ENCODE data around the gene PRKCZ.

Gene PRKCZ

GRCh38 chr1:2073382-2074230 lies 23.4 kb downstream of the PRKCZ start:
- Histone ChIP-seq H3K4me1 (ENCODE audit: insufficient read depth, low read length) (no peaks in the 10 kb centered on the region), H3K36me3 (ENCODE audit: insufficient read depth, low read length) (no peaks in the 10 kb centered on the region), H3K4me3 (ENCODE audit: low read depth in 1 of 2, low read length in 2 of 2) (peak overlapping the region in 1 of 2 donors; percentile 27), H3K27ac (ENCODE audit: low read depth, low read length) (no peak overlapping the region), H3K27me3 (ENCODE audit: control insufficient read depth in 1 of 2, insufficient read depth in 2 of 2, low read length in 2 of 2) (peaks cover 0 to 43% of the 10 kb centered on the region in 2 donors), H3K9me3 (ENCODE audit: low read length) (peaks cover 6% of the 10 kb centered on the region), H3K9ac (ENCODE audit: low read length) (no peak overlapping the region)

- H3K27ac ChIP-seq (ENCODE audit: low read depth, low read length), result no peak overlapping the region
Observed at GRCh38 chr1:2074396-2074795, 24.2 kb downstream of the PRKCZ start.

DNA sequence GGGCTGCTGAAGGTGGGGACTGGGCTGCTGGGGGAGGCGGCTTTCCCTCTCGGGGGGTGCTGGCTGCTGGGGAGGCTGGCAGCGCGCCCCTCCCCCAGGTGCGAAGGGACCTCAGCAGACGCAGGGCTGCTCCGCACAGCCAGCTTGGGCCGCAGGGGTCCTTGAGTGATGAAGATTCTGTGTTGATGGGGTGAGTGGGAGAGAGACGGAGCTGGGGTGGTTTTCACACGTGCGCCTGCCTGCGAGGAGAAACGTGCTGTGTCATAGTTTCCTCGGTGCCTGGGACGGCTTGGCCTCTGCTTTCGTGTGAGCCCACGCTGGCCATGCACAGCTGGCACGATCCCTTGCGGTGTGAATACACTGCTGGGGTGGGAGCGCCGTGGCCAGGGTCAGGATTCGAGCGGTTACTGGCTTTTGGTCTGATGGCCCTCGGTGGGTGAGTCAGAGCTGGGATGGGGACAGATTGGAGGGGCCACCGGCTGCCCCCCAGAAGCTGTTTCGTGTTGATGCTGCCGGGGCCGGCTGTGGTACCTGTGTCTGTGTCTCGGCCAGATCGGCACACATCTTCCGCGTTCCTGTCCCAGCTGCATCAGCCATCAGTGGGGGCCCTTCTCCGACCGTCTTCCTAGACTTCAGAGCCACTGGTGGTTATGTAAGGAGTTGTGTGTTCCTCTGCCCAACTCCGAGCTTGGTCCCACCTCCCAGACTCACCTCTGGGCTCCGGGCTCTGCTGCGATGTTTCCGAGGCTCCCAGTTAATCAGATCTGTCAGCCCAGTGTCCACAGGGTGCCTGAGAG lies 24.9 kb downstream of the PRKCZ start:
- H3K9ac ChIP-seq (ENCODE audit: low read length), result no peak overlapping the region
- H3K27me3 ChIP-seq (ENCODE audit: control insufficient read depth in 1 of 2, insufficient read depth in 2 of 2, low read length in 2 of 2), result peaks cover 0 to 32% of the 10 kb centered on the region in 2 donors
- no peak overlapping the region for H3K4me3 ChIP-seq (ENCODE audit: low read depth in 1 of 2, low read length in 2 of 2)
- H3K4me1 ChIP-seq (ENCODE audit: insufficient read depth, low read length), result no peaks in the 10 kb centered on the region
- H3K9me3 ChIP-seq (ENCODE audit: low read length), result peaks cover 12% of the 10 kb centered on the region
- no peaks in the 10 kb centered on the region for H3K36me3 ChIP-seq (ENCODE audit: insufficient read depth, low read length)
- no peak overlapping the region for H3K27ac ChIP-seq (ENCODE audit: low read depth, low read length)

More at GRCh38 chr1:2074396-2074795, 24.2 kb downstream of the PRKCZ start:
- Histone ChIP-seq H3K9me3 (ENCODE audit: low read length) (peaks cover 9% of the 10 kb centered on the region), H3K4me3 (ENCODE audit: low read depth in 1 of 2, low read length in 2 of 2) (no peak overlapping the region), H3K4me1 (ENCODE audit: insufficient read depth, low read length) (no peaks in the 10 kb centered on the region), H3K36me3 (ENCODE audit: insufficient read depth, low read length) (no peaks in the 10 kb centered on the region), H3K9ac (ENCODE audit: low read length) (no peak overlapping the region), H3K27me3 (ENCODE audit: control insufficient read depth in 1 of 2, insufficient read depth in 2 of 2, low read length in 2 of 2) (peaks cover 0 to 40% of the 10 kb centered on the region in 2 donors)

GRCh38 chr1:2076826-2077225 lies 26.6 kb downstream of the PRKCZ start:
- Histone ChIP-seq H3K27me3 (ENCODE audit: control insufficient read depth in 1 of 2, insufficient read depth in 2 of 2, low read length in 2 of 2) (peaks cover 0 to 23% of the 10 kb centered on the region in 2 donors), H3K9me3 (ENCODE audit: low read length) (peaks cover 12% of the 10 kb centered on the region), H3K9ac (ENCODE audit: low read length) (no peak overlapping the region), H3K36me3 (ENCODE audit: insufficient read depth, low read length) (no peaks in the 10 kb centered on the region), H3K27ac (ENCODE audit: low read depth, low read length) (no peak overlapping the region), H3K4me3 (ENCODE audit: low read depth in 1 of 2, low read length in 2 of 2) (no peak overlapping the region), H3K4me1 (ENCODE audit: insufficient read depth, low read length) (no peaks in the 10 kb centered on the region)

- Histone ChIP-seq H3K4me3 (ENCODE audit: low read depth in 1 of 2, low read length in 2 of 2) (no peak overlapping the region), H3K9me3 (ENCODE audit: low read length) (peaks cover 12% of the 10 kb centered on the region), H3K4me1 (ENCODE audit: insufficient read depth, low read length) (no peaks in the 10 kb centered on the region), H3K9ac (ENCODE audit: low read length) (no peak overlapping the region), H3K36me3 (ENCODE audit: insufficient read depth, low read length) (no peaks in the 10 kb centered on the region), H3K27me3 (ENCODE audit: control insufficient read depth in 1 of 2, insufficient read depth in 2 of 2, low read length in 2 of 2) (peaks cover 0 to 17% of the 10 kb centered on the region in 2 donors), H3K27ac (ENCODE audit: low read depth, low read length) (no peak overlapping the region)
Observed at GRCh38 chr1:2078170-2078569, 28.0 kb downstream of the PRKCZ start.

DNA sequence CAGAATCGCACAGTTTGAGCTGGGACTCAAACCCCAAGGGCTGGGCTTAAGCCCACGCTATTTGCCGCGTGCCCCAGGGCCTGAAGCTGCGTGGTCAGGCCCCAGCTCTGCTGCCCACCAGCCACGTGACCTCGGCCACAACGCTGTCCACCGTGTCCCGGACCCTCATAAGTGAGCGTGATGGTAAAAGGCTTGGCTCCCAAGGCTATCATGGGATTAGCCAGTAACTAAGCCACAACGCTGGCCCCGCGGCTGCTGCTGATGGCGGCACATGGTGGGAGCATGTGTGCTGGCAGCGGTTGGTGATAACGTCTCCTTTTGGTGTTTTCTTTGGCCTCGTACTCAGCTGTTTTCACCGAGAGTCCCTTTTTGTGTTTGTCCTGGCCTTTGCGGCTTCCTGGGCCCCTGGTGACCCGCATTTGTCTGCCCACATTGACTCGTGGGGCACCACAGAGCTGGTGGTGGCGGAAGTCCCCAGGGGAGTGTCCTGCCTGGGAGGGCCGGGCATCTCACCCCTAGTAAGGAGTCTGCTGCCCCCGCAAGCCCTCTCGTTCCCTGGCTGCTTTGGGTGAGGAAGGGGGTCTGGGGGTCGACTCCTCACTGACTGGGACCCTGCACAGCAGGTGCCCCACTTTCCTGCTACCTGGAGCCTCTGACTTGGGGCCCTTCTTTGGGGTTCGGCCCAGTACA lies 29.3 kb downstream of the PRKCZ start:
- peaks cover 12% of the 10 kb centered on the region for H3K9me3 ChIP-seq (ENCODE audit: low read length)
- no peaks in the 10 kb centered on the region for H3K36me3 ChIP-seq (ENCODE audit: insufficient read depth, low read length)
- H3K4me3 ChIP-seq (ENCODE audit: low read depth in 1 of 2, low read length in 2 of 2), result no peak overlapping the region
- peaks cover 0 to 10% of the 10 kb centered on the region in 2 donors for H3K27me3 ChIP-seq (ENCODE audit: control insufficient read depth in 1 of 2, insufficient read depth in 2 of 2, low read length in 2 of 2)
- H3K4me1 ChIP-seq (ENCODE audit: insufficient read depth, low read length), result no peaks in the 10 kb centered on the region
- H3K9ac ChIP-seq (ENCODE audit: low read length), result no peak overlapping the region
- no peak overlapping the region for H3K27ac ChIP-seq (ENCODE audit: low read depth, low read length)

- H3K4me3 ChIP-seq (ENCODE audit: low read depth in 1 of 2, low read length in 2 of 2), result no peak overlapping the region
- H3K27me3 ChIP-seq (ENCODE audit: control insufficient read depth in 1 of 2, insufficient read depth in 2 of 2, low read length in 2 of 2), result peaks cover 0 to 4% of the 10 kb centered on the region in 2 donors
- no peaks in the 10 kb centered on the region for H3K4me1 ChIP-seq (ENCODE audit: insufficient read depth, low read length)
- H3K36me3 ChIP-seq (ENCODE audit: insufficient read depth, low read length), result no peaks in the 10 kb centered on the region
- H3K27ac ChIP-seq (ENCODE audit: low read depth, low read length), result no peak overlapping the region
- no peak overlapping the region for H3K9ac ChIP-seq (ENCODE audit: low read length)
- H3K9me3 ChIP-seq (ENCODE audit: low read length), result peaks cover 12% of the 10 kb centered on the region
Observed at GRCh38 chr1:2080140-2080539, 29.9 kb downstream of the PRKCZ start.

- Histone ChIP-seq H3K4me1 (ENCODE audit: insufficient read depth, low read length) (no peaks in the 10 kb centered on the region), H3K9ac (ENCODE audit: low read length) (no peak overlapping the region), H3K36me3 (ENCODE audit: insufficient read depth, low read length) (no peaks in the 10 kb centered on the region), H3K9me3 (ENCODE audit: low read length) (peaks cover 12% of the 10 kb centered on the region), H3K4me3 (ENCODE audit: low read depth in 1 of 2, low read length in 2 of 2) (no peak overlapping the region), H3K27ac (ENCODE audit: low read depth, low read length) (no peak overlapping the region), H3K27me3 (ENCODE audit: control insufficient read depth in 1 of 2, insufficient read depth in 2 of 2, low read length in 2 of 2) (no peaks in the 10 kb centered on the region)
Observed at GRCh38 chr1:2080884-2081283, 30.7 kb downstream of the PRKCZ start.

- no peaks in the 10 kb centered on the region for H3K27me3 ChIP-seq (ENCODE audit: control insufficient read depth in 1 of 2, insufficient read depth in 2 of 2, low read length in 2 of 2)
Observed at GRCh38 chr1:2081326-2081885, 31.2 kb downstream of the PRKCZ start.

DNA sequence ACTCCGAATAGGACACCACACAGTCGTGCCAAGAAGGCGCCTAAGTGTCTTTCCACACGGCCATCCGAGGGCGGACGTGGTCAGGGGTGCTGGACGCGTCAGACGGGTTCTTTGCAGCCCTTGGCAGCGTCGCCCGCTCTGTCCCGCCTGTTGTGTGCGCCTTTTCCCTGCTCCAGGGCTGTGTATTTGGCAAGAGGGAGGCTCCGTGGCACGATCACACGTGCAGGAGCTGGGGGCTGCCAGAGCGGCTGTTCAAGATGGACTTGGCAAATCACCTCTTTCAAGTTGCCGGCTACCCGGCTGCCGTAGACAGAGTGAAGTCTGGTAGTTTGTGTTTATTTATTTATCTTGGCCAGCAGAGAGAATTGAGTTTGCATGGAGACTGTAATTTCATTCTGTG lies 31.9 kb downstream of the PRKCZ start:
- H3K9ac ChIP-seq (ENCODE audit: low read length), result no peak overlapping the region
- no peaks in the 10 kb centered on the region for H3K27me3 ChIP-seq (ENCODE audit: control insufficient read depth in 1 of 2, insufficient read depth in 2 of 2, low read length in 2 of 2)
- H3K4me1 ChIP-seq (ENCODE audit: insufficient read depth, low read length), result no peaks in the 10 kb centered on the region
- no peak overlapping the region for H3K27ac ChIP-seq (ENCODE audit: low read depth, low read length)
- no peaks in the 10 kb centered on the region for H3K36me3 ChIP-seq (ENCODE audit: insufficient read depth, low read length)
- H3K4me3 ChIP-seq (ENCODE audit: low read depth in 1 of 2, low read length in 2 of 2), result no peak overlapping the region
- H3K9me3 ChIP-seq (ENCODE audit: low read length), result peaks cover 12% of the 10 kb centered on the region

More at GRCh38 chr1:2081326-2081885, 31.2 kb downstream of the PRKCZ start:
- no peak overlapping the region for H3K9ac ChIP-seq (ENCODE audit: low read length)
- no peak overlapping the region for H3K4me3 ChIP-seq (ENCODE audit: low read depth in 1 of 2, low read length in 2 of 2)
- no peaks in the 10 kb centered on the region for H3K36me3 ChIP-seq (ENCODE audit: insufficient read depth, low read length)
- no peak overlapping the region for H3K27ac ChIP-seq (ENCODE audit: low read depth, low read length)
- H3K4me1 ChIP-seq (ENCODE audit: insufficient read depth, low read length), result no peaks in the 10 kb centered on the region
- peaks cover 12% of the 10 kb centered on the region for H3K9me3 ChIP-seq (ENCODE audit: low read length)

DNA sequence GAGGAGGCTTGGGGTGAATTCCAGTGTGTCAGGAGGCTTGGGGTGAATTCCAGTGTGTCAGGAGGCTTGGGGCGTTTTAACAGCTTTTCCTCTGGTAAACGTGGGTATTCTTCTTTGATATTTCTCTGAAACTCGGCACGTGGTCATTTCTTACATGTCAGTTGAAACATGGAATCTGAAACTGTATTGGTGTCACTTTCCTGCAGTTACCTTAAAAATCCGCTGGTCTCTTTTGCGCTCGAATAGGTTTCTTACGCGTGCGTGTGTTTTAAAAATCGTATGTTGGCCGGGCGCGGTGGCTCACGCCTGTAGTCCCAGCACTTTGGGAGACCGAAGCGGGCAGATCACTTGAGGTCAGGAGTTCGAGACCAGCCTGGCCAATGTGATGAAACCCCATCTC lies 33.5 kb downstream of the PRKCZ start:
- no peaks in the 10 kb centered on the region for H3K36me3 ChIP-seq (ENCODE audit: insufficient read depth, low read length)
- no peak overlapping the region for H3K27ac ChIP-seq (ENCODE audit: low read depth, low read length)
- H3K4me3 ChIP-seq (ENCODE audit: low read depth in 1 of 2, low read length in 2 of 2), result no peak overlapping the region
- no peak overlapping the region for H3K9ac ChIP-seq (ENCODE audit: low read length)
- peaks cover 0 to 5% of the 10 kb centered on the region in 2 donors for H3K27me3 ChIP-seq (ENCODE audit: control insufficient read depth in 1 of 2, insufficient read depth in 2 of 2, low read length in 2 of 2)
- no peaks in the 10 kb centered on the region for H3K4me1 ChIP-seq (ENCODE audit: insufficient read depth, low read length)
- H3K9me3 ChIP-seq (ENCODE audit: low read length), result peaks cover 6% of the 10 kb centered on the region
